HuH-7.5 (cell line): ENCODE results near the gene POP4.
A peak's percentile ranks its signal among the peaks of the same experiment; 100 is the strongest.
"Not testable (repeated sequence)": the region's sequence is repeated elsewhere in the genome, so short reads cannot be mapped to it uniquely, and the experiment has no call there.

ENCODE experiments used
- DNase-seq: peaks from one replicate; pipeline ENCODE4 v3.0.0; 2011; ENCODE audit warnings: low spot score

POP4 gene, protein sequence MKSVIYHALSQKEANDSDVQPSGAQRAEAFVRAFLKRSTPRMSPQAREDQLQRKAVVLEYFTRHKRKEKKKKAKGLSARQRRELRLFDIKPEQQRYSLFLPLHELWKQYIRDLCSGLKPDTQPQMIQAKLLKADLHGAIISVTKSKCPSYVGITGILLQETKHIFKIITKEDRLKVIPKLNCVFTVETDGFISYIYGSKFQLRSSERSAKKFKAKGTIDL

GRCh38 chr19:29605653-29606419 lies at the start of gene POP4:
POP4 (plus strand) TSS chr19:29606283; CDS start chr19:29606319, 36 bp downstream.
- peak; percentile 97 for DNase-seq

- not testable (repeated sequence) for DNase-seq
Measured at GRCh38 chr19:29559110-29559509, 47.0 kb upstream of the POP4 start.

DNA sequence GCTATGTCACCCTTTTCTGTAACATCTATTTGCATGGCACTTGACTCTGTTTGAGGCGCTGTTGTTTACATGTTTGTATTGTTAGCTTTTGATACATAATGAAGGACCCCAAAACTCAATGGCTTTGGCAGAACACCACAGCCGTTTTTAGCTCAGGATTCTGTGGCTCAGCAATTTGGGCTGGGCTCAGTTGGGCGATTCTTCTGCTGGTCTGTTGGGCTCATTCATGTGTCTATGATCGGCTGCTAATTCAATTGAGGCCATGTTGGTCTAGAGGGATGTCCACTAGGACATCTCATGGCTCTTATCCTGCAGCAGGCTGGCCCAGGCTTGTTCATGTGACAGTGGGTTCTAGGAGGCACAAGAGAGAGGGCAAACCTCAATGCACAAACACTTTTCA lies 46.3 kb upstream of the POP4 start:
- DNase-seq, result no peak

DNA sequence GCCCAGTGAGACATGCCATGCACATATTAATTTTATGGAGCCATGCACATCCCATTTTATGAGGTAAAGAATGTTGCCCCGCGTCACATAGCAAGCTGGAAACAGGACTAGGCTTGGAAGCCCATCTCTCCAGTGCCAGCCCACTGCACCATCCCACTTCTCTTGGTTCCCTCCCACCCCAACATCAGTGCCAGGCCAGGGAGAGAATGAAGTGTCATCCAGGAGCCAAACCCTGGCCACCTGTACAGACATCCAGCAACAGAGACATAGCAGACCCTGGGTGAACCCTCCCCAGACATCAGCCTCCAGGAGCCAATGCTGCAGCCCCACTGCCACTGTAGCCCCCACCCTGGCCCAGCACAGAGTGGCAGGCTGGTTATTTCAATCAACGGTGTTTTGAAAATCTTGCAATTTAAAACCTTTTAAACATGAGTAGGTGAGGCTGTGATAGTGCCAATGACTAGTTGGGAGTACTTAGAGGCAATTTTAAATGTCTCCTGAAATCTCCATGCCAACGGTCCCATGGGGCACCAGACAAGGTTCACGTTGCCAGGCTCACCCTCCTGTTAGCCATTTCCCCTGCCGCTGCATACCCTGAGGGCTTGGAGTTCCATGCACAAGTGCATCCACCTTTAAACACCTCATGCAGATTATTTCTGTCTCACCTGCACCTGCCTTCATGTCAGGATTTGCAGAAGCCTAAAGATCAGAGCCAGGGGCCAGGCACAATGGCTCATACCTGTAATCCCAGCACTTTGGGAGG lies 45.6 kb upstream of the POP4 start:
- no peak for DNase-seq

DNA sequence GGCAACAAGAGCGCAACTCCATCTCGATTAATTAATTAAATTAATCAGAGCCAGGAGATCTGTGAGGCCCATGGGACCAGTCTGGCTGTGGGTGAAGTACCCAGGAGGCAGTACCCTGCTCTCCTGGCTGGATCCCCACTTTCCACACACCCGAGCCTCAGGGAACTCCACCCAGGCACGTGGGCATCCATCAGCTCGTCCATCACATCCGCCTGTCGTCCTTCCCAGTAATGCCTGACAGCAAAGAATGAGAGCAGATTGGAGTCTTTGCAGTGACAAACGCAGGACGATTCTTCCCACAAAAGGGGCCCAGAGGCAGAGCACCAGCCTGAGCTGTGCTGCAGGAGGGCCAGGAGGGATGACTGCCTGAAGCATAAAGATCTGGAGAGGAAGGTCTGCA lies 44.5 kb upstream of the POP4 start:
- DNase-seq, result no peak

DNA sequence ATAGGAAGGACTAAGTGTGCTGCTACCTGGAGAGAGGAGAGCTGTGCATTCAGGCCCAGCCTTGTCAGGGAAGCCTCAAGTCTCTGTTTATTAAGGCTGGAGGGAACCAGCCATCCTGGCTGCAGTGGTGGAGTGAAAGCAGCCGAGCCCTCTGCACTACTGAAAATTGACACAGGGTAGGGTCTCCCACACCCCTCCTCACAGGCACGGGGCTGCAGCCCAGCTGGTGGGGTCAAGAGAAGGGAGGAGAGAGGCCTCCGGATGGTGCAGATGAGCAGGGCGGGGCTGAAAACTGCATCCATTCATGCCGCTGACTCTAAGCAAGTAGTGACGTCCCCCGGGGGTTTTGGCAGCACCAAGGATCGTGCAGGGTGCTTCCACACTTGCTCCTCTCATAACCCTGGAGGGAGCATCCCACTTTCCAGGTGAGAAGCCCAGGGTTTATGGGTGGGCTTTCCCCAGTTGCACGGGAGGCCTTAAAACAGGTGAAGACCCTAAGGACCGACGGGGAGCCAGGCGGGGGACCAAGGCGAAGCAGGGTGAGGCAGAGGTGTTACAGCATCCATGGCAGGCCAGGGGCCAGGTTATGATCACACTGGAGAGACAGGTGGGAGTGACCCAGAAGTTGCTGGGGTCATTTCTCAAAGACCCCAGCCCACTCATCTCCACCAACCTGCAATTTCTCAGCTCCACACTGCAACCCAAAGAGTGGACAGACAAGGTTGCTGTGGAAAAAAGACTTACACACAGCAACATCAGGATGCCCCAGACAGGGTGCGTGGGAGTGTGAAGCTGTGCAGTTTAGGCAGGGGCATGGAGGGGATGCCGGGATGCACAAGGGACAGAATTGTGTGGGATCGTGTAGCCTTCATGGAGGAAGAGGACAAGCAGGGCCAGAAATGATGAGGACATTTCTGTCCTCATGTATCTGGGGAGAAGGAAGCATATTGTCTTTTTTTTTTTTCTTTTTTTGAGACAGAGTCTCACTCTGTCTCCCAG lies 43.5 kb upstream of the POP4 start:
- DNase-seq, result no peak

DNA sequence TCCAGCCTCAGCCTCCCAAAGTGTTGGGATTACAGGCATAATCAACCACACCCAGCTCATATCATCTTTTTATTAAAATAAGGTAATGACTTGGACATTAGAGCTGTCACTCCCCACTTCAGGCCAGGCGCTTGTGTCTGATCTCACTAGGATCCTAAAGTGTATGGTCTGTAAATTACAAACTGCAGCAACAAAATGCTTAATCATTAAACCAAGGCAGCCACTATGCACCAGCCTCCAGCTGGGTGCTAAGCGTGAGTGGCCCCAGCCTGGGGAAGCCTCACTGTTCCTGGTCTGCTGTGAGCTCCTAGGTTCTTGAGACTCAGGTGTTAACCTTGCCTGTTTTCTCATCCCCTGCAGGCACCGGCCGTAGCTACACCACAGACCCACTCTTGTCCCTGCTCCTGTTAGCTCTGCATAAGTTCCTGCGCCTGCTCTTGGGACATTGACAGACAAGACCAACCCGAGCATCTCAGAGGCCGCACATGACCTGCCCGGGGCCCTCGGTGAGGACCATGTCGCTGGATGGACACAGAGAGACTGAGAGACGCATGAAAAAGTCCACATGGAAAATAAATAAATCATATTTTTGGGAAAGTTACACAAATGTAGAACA lies 42.5 kb upstream of the POP4 start:
- no peak for DNase-seq

DNA sequence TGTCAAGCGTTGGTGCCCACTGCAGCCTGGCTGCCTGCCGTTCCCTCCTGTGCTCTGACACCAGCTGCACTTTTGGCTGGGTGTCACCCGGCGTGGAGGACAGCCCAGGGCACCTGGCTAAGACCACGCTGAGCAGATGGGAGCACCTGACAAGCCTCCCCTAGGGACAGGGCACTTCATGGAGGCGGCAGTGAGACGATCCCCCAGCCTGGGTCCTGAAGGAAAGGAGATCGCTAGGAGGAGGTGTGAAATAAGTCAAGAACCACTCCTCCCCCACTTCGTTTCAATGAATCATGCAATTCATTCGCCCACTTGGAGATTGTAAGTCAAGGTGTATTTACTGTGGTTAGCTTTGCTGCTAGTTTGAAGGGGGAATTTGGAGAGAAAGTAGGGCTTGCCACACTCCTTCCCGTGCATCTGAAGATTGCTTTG lies 41.5 kb upstream of the POP4 start:
- DNase-seq, result no peak

DNA sequence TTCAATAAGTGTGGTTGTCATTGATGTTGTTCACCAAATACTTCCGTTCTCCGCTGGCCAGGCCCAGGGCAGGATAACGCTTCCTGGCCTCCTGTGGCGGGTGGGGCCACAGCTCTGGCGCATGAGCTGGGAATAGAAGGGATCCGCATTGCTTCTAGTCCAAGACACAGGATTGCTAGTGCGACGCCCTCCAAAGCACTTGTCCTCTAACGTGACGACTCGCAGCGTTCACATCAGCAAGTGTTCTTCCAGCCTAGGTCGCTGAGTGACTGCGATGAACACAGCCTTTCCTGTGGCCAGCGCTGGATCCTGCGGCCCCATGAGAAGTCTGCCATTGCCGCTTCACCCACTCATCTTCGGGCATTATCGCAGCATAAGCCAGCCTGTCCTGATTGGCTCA lies 40.9 kb upstream of the POP4 start:
- no peak for DNase-seq

DNA sequence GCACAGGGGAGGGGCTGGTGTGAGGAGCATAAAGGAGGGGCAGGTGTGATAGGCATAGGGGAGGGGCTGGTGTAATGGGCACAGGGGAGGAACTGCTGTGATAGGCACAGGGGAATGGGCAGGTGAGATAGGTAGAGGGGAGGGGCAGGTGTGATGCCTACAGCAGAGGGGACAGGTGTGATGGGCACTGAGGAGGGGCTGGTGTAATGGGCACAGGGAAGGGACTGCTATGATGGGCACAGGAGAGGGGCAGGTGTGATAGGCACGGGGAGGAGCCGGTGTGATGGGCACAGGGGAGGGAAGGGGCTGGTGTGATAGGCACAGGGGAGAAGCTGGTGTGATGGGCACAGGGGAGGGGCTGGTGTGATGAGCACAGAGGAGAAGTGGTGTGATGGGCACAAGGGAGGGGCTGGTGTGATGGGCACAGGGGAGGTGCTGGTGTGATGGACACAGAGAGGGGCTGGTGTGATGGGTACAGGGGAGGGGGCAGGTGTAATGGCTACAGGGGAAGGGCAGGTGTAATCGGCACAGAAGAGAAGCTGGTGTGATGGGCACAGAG lies 39.5 kb upstream of the POP4 start:
- DNase-seq, result no peak

DNA sequence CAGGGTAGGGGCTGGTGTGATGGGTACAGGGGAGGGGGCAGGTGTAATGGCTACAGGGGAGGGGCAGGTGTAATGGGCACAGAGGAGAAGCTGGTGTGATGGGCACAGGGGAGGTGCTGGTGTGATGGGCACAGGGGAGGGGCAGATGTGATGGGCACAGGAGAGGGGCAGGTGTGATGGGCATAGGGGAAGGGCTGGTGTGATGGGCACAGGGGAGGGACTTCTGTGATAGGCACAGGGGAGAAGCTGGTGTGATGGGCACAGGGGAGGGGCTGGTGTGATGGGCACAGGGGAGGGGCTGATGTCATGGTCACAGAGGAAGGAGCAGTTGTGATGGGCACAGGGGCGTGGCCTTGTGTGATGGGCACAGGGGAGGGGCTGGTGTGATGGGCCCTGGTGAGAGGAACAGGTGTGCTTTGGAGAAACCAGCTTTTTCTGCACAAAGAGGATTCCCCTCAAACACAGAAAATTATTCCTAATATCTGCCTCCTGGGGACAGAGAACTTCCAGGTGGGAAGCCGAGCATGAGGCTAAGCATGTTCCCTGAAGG lies 38.6 kb upstream of the POP4 start:
- no peak for DNase-seq

DNA sequence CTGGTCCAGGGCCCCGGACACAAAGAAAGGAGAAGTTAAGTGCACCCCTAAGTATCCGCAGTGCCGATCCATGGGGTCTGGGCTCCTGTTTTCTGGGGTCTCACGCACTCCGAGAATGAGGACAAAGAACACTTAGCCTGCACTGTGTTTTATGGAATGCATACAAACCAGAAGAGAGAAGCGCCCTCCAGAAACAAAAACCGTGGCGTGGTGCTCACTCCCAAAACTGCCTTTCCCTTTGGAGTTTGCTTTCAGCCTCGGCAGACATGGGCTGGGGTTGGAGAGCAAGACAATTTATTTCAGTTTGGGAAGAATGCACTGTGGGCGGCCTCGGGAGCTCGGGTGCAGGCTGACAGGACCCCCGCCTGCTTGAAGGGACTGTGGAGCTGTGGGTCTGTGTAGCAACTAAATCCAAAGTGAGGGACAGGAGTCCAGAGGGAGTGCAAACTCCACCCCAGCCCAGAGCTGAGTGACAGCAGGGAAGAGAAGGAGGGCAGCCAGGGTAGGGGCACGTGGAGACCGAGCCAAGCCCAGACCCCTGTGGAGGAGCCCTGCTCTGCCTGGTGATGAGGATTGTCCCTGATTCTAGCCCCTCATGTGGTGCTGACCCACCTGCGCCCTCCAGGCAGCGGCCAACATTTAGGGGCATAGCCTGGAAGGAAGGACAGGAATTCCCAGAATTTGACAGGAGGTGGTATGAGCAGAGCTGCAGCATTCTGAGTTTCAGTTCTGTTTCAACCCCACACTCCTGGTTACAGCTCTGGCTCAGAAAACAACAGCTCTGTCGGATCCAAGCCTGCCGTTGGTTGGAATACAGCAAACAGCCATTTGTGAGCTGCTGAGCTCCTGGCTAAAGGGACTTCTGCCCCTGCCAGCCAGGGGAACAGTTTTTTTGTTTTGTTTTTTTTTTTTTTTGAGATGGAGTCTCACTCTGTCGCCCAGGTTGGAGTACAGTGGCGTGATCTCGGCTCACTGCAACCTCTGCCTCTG lies 37.8 kb upstream of the POP4 start:
- DNase-seq, result no peak

- DNase-seq, result no peak
Measured at GRCh38 chr19:29569038-29569911, 36.8 kb upstream of the POP4 start.

DNA sequence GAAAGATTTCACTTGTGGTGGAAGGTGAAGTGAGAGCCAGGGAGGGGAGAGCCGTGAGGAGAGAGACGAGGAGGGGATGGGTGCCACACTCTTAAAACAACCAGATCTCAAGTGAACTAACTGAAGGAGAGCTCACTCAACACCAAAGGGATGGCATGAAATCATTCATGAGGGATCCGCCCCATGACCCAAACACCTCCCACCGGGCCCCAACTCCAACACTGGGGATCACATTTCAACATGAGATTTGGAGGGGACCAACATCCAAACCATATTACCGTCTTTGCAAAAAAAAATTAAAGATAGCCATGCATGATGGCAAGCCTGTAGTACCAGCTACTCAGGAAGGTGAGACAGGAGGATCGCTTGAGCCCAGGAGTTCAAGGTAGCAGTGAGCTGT lies 34.9 kb upstream of the POP4 start:
- no peak for DNase-seq

GRCh38 chr19:29573486-29573885 lies 32.6 kb upstream of the POP4 start:
- no peak for DNase-seq

- no peak for DNase-seq
Measured at GRCh38 chr19:29574510-29574909, 31.6 kb upstream of the POP4 start.

DNA sequence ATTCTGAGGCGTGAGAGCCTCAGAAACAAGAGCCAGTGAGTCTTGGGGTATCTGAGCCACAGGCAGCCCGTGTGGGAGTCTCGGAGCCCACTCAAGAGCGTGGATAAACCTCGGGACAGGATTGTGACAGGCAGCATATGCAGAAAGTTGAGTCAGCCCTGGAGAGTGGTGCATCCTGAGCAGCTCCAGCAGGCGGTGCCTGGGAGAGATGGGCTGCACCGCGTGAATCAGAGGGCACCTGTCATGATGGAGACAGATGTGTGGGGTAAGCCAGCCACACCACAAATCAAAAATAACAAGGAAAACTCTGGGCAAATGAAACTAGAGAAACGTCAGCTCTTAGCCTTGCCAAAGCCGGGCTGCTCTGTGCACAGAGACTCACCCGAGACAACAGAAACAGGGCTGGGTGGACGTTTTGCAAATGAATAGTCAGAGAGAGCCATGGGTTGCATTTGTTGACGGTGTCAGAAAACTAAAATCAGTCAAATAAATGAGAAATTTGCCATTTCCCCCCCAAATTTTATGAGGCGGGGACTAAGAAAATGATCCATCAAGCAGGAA lies 30.0 kb upstream of the POP4 start:
- no peak for DNase-seq
